ENCODE results near the gene LMBRD2.
"Not testable (repeated sequence)": the region's sequence is repeated elsewhere in the genome, so short reads cannot be mapped to it uniquely, and the experiment has no call there.

DNA sequence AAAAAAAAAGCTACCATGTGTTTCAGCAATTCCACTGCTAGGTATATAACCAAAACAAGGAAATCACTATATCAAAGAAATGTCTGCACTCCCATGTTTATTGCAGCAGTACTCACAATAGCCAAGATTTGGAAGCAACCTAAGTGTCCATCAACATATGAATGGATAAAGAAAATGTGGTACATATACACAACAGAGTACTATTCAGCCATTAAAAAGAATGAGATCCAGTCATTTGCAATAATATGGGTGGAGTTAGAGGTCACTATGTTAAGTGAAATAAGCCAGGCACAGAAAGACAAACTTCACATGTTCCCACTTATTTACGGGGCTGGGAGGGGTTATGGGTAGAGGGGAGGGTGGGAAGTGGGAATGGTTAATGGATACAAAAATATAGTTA lies 18.7 kb downstream of the LMBRD2 start:
- not testable (repeated sequence) for TF ChIP-seq POLR2A (IDR thresholded peaks at IDR 0.05; ENCODE audit: low read depth, low read length); MYC (IDR thresholded peaks at IDR 0.05; ENCODE audit: low read depth, low read length); EZH2 (IDR thresholded peaks at IDR 0.05; ENCODE audit: borderline replicate concordance, low read depth, low read length, severe bottlenecking)
- TF ChIP-seq, protein P1, sequence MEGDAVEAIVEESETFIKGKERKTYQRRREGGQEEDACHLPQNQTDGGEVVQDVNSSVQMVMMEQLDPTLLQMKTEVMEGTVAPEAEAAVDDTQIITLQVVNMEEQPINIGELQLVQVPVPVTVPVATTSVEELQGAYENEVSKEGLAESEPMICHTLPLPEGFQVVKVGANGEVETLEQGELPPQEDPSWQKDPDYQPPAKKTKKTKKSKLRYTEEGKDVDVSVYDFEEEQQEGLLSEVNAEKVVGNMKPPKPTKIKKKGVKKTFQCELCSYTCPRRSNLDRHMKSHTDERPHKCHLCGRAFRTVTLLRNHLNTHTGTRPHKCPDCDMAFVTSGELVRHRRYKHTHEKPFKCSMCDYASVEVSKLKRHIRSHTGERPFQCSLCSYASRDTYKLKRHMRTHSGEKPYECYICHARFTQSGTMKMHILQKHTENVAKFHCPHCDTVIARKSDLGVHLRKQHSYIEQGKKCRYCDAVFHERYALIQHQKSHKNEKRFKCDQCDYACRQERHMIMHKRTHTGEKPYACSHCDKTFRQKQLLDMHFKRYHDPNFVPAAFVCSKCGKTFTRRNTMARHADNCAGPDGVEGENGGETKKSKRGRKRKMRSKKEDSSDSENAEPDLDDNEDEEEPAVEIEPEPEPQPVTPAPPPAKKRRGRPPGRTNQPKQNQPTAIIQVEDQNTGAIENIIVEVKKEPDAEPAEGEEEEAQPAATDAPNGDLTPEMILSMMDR (IDR thresholded peaks at IDR 0.05; ENCODE audit: extremely low read depth in 1 of 2, insufficient read depth in 1 of 2, low read depth in 1 of 2, low read length in 2 of 2): not testable (repeated sequence)

All from endothelial cell of umbilical vein (primary cell).